Retinal pigment epithelial cell (primary cell): ENCODE data around the gene RRBP1.
A peak's percentile ranks its signal among the peaks of the same experiment; 100 is the strongest.

Experiments
- DNase-seq: peaks from one replicate; pipeline ENCODE4 v3.0.0-alpha.2; 2010; ENCODE audit warnings: low read depth
- H3K4me3 ChIP-seq: 2 replicates; pipeline ENCODE4 v1.5.1; 2011; ENCODE audit warnings: mild to moderate bottlenecking, low read length, control low read depth, moderate library complexity
- TF ChIP-seq, protein P1 (sequence below): conservative IDR thresholded peaks from 2 replicates; pipeline ENCODE4 v1.5.1; 2011; ENCODE audit warnings: low read depth, low read length, control low read depth, inconsistent platforms

RRBP1 gene

DNA sequence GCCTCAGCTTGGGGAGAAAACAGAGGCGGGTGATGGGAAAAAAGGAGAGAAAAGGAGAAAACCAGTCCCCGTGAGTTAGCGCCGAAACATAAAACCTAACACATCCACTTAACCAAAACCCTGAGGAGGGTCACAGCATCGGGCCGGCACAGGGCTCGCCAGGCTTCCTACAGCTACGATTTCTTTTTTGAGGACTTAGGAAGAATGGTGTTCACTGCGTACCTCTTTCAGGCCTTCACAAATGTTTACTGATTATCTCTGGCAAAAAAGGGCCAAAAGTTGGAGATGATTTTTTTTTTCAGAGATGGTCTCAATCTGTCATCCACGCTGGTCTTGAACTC is 63.4 kb downstream of the RRBP1 start:
- TF ChIP-seq, protein P1, sequence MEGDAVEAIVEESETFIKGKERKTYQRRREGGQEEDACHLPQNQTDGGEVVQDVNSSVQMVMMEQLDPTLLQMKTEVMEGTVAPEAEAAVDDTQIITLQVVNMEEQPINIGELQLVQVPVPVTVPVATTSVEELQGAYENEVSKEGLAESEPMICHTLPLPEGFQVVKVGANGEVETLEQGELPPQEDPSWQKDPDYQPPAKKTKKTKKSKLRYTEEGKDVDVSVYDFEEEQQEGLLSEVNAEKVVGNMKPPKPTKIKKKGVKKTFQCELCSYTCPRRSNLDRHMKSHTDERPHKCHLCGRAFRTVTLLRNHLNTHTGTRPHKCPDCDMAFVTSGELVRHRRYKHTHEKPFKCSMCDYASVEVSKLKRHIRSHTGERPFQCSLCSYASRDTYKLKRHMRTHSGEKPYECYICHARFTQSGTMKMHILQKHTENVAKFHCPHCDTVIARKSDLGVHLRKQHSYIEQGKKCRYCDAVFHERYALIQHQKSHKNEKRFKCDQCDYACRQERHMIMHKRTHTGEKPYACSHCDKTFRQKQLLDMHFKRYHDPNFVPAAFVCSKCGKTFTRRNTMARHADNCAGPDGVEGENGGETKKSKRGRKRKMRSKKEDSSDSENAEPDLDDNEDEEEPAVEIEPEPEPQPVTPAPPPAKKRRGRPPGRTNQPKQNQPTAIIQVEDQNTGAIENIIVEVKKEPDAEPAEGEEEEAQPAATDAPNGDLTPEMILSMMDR = no peak
- DNase-seq = no peak

DNA sequence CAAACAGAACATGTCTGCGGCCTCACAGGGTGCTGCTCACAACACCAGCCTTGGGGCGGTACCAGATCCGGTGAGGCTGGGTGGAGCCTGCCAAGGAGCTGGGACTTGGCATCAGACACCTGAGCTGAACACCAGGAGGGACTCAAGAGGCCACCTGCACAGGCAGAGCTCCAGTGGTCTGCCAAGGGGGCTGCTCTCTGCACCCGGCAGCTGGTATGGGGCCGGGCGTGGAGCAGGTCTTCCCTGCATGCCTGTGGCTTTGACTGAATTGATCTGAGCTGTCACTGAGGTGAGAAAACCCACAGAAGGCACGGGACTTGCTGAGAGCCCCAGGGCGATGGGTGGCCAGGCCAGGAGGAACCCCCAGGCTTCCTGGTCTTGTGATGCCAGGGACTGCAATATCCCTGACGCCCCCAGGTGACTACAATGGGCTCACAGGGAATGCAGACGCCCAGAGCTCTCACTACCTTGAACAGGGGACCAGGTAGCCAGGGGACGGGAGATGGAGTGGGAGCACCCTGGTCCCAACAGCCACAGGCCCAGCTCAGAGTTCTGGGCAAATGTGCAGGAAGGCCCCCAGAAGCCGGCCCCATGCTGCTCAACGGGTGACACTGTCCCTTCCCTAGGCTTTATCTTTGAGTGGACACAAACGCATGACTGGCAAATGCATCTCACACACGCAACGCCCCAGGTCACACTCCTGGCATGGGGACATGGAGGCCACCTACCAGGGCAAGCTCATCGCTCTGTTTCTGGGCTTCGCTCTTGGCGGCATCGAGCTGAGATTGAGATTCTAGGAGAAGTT is 64.0 kb downstream of the RRBP1 start:
- no peak overlapping the region for H3K4me3 ChIP-seq
- TF ChIP-seq, protein P1 = no peak
- no peak for DNase-seq

More for the DNA sequence above, 63.4 kb downstream of the RRBP1 start:
- H3K4me3 ChIP-seq = no peak overlapping the region

DNA sequence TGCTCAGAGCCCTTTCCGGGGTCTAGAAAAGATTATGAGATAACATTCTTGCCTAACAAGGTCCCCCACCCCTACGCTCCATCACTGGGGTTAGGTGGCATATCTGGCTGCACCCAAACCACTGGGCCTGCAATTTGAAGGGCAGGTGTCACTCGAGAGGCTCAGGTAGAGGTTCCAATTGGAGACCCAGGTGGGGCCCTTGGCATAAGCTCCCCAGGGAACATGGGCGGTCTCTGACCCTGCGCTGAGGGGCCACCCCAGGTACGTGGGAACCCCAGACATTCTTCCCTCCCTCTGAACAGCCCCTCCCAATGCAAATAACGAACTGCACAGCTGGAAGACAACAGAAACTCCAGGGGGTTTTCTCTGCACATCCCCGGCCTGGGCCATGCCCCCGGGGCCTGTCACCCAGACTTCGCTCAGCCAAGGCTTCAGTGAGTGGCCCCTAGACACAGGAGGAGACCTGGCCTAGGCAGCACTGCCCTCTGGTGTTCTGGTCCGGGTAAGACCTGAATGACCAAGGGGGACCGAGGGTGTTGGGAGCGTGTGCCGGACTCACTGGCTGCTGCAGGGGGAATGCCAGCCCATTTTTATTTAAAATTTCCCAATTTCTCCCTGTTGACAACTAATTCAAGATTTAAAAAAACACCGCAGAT is 64.7 kb downstream of the RRBP1 start:
- H3K4me3 ChIP-seq = no peak overlapping the region
- no peak for DNase-seq
- TF ChIP-seq, protein P1 = peak; percentile 71

DNA sequence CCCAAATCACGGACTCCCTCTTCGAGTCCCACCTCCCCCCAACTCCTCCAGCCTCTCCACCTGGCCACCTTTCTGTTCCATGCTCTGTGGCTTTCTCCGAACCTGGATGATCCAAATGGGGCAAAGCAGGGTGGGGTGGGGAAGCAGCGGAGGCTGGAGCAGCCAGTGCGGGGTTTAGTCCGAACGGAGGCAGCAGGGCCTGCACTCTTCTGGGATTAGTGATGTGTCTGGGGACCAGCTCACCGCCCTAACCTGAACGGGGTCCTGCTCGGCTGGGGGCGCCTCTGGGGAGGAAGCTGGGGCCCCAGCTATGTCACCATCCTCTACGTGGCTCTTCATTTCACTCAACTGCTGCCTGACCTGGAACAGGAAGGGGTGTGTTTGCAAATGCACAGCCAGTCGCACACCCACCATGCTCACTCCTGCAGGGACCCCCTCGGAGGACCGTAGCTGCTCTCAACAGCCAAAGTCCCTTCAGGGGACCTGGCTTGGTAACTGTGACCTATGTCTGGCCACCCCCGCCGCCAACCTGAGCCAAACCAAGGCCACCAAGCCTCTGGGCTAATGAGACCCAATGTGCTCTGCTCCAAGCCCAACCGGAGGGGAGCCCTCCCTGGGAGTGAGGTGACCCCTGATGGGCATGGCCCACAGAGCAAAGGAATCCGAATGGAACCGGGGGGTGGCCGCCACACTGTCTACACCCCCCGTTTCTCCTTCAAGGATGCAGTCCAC is 65.4 kb downstream of the RRBP1 start:
- H3K4me3 ChIP-seq = no peak overlapping the region
- DNase-seq = no peak
- TF ChIP-seq, protein P1 = no peak

DNA sequence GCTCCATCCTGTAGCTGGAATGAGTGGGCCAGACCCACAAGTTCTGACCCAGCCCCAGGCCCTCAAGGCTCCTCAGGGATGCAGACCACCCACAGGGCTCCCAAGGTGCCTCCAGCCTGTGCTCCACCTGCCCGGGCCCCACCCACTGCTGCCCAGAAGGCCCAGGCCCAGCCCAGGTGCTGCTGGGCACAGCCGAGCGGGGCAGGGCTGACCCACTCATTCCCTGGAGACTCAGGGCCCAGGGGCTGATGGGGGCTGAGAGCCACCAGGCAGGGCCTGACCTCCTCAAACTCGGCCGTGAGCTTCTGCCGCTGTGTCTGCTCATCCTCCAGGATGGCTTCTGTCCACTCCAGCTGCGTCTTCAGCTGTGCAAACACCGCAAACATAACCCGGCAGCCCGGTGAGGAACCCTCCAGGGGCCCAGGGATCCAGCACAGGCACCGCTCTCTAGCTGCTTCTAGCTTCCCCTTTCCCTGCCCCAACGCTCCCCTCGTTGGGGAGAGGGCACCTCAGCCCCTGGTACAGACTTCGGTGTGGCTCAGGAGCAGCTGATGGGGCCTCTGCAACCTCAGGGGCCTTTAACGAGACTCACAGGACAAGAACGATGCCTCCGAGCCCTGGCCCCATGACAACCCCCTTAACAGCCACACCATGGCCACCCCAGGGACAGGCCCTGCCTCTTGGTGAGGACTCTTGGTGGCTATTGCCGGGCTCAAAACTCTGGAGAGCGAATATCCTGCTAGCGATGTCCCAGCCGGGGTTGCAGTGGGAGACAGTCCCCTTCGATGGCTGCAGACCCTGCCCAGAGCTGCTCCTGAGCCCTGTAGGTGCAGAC is 66.2 kb downstream of the RRBP1 start:
- TF ChIP-seq, protein P1 = no peak
- no peak overlapping the region for H3K4me3 ChIP-seq
- DNase-seq = no peak

DNA sequence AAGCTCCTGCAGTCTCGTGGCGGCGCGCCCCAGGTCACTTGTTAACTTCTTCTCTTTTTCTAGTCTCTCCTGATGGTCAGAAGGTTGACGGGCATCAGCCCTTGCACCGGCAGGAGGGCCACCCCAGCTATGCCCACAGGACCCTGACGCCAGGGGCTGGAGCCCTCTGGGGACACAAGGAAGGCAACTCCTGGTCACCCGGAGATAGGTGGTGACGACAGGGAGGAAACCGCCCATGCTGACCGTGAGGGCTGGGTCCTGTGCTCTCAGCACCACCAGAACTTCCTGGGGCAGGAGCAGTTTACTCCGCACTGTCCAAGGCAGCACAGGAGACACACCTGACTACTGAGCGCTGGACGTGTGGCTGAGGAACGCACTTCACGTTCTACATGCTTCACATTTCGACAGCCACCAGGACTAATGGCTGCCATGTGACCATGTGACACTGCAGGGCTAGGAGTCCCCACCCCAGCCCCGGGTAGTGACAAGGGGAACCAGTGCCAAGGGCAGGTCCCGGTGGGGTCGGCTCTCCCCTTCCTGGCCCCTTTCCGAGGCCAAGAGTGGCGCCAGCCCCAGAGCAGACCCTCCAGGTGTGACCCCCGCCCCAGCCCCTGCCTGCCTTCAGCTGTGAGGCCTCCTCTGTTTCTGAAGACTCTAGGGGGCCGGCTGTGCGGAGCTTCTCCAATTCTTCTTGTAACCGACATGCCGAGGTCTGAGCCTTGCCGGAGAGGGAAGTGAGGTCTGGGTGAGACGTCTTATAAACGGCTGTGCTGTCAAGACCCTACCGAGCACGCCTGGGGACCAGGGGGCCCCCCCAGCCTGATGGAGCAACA is 67.0 kb downstream of the RRBP1 start:
- no peak overlapping the region for H3K4me3 ChIP-seq
- TF ChIP-seq, protein P1 = no peak
- DNase-seq = no peak
